GM21717 (cell line): ENCODE measurements around the gene CEP350.
A peak's percentile ranks its signal among the peaks of the same experiment; 100 is the strongest.

Experiments
- ATAC-seq: cut with Tn5 transposase; IDR thresholded peaks from one replicate; pipeline ENCODE4 v1.9.1; 2021; ENCODE audit warnings: mild to moderate bottlenecking, moderate library complexity; ENCODE audit not compliant: unreplicated experiment

The CEP350 gene

GRCh38 chr1:180153032-180153431 lies 198.4 kb downstream of the CEP350 start:
- ATAC-seq = no peak

DNA sequence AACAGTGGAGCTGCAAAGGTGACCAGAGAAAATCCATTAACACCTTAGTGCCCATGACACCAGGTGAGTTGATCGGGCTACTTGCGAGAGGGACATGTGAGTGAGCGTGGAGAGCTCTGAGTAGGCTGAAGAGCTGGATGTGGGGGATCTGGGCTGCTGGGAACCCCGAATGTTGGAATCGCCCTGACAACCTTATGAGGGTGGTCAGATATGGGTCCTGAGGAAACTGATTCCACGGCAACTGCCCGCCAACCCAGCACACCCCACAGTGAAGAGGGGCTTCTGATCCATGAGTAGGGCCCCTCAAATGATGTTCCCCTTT lies 199.4 kb downstream of the CEP350 start:
- ATAC-seq = no peak

- peak; percentile 91 for ATAC-seq
Measured at GRCh38 chr1:180154325-180155181, 199.9 kb downstream of the CEP350 start, which contains the start of gene QSOX1. TSS of gene QSOX1 (plus strand) at chr1:180154869. CDS start at chr1:180154908, 39 bp downstream.

- ATAC-seq = peak; percentile 8
Measured at GRCh38 chr1:180155182-180155682, 200.6 kb downstream of the CEP350 start.

DNA sequence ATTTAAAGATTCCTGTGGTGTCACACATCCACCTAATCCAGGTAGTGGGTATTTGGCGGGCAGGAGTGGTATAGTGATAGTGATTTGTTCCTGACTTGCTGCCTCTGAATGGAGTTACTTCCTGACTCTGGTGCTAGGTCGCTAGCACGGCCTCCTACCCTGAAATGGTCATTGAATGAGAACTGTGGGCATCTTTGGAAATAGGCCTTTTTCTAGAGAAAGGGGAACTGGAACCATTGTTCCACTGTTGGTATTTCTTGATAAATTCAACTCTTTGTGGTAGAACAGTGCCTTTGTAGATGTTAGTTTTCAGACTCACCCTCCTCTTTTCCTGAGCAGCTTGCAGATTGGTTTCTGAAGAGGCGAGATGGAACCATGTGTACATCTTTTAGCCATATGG lies 201.6 kb downstream of the CEP350 start:
- no peak for ATAC-seq

GRCh38 chr1:180156631-180157091 lies 202.1 kb downstream of the CEP350 start:
- ATAC-seq = no peak

DNA sequence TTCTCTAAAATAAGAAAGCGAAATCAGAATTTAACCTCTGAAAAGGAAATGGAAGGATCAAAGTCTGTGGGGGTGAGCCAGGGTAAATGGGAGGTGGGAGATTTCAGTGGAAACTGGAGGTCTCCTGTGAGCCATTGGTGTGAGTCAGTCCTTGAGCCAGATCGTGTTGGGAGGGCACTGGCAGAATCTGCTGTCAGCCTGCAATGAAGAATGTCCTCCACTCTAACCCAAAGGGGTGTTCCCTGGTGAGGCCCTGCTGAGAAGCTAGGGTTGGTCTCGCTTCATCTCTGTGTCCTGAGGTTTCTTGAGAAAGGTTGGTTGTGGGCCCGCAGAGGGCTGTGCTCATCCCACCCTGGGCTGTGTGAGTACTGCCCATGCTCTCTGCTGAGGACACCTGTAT lies 202.5 kb downstream of the CEP350 start:
- no peak for ATAC-seq

- ATAC-seq = no peak
Measured at GRCh38 chr1:180157576-180158057, 203.0 kb downstream of the CEP350 start.

DNA sequence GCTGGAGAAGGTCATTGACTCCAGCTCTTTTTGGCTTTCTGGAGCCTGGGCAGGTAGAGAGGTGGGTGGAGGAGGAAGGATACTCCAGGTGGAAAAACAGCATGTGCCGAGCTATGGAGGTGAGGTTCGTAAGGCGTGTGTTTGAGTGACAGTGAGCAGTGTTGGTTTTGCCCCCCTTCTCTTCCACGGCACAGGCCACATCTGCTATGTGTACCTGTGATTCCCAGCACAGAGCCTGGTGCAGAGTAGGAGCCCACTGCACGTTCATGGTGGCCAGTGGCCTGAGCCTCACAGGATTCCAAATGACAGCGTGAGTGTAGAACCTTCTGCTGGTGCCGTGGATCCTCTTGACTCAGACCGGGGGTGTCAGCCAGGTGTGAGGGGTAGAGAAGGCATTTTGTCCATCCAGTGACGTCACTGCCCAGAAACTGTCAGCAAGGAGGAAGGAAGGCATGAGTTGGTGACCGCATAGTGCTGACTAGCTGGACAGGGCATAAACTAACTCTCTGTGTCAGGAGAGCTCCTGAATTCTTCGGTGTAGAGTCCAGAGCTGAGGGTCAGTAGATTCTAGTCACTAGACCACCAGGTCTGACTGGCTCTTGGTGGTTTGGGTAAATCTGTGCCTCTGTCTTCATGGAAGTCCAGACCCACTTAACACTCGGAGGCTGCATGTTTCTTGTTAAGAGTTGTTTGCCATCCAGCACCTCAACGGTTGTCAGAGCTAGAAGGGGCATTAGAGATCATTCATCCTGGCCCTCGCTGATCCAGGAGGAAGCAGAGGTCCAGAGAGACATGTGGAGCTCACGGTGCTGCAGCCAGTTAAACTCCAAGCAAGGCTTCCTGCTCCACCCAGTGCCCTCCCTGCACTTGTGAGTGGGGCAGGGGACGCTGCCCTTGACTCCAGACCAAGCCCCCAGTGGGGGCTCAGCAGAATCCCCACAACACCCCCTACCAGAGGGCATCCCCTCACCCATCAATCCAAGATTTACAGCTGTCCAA lies 203.8 kb downstream of the CEP350 start:
- ATAC-seq = no peak

DNA sequence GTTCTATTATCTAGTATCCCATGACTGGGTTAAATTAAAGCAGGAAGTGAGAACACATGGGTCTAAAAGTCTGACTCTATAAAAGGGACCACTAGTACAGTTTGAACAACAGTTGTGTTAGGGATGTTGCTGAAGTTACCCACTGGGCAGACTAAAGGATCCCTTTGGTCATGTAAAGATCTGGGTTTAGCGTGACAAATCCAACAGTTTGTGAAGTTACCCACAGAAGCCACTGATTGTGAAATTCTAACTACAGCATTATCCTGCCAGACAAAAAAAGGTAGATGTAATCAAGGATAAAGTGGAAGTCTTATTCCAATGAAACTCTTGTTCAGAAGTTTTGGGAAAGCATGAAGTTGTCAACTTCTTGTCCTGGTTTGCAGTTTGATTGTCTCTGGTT lies 205.7 kb downstream of the CEP350 start:
- no peak for ATAC-seq

DNA sequence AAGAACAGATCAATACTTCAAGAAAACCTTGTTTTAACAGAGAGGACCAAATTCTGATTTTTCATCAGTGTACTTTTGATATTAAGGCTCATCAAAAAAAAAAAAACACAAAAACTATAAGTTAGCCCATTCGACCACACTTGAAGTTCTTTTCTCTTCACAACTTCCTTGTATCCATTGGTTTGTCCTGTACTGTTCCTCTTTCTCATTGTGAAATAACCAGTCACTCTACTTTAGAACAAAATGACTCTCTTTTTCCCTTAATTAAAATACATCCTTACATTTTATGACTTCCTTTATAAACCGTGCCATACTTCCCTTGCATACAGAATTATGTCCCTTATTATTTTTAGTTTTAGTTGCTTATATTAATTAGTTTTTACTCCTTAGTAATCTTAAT lies 208.4 kb downstream of the CEP350 start:
- no peak for ATAC-seq
